ENCODE measurements around the gene C13orf46. TPM values are rescaled to one million over a fixed set of nuclear protein-coding genes. Genes with fewer than 3 reads are reported as not detected.

C13orf46 gene
- total RNA-seq, 3 donors from 2014 or later: 0.16 to 0.73 (median 0.66) TPM

DNA sequence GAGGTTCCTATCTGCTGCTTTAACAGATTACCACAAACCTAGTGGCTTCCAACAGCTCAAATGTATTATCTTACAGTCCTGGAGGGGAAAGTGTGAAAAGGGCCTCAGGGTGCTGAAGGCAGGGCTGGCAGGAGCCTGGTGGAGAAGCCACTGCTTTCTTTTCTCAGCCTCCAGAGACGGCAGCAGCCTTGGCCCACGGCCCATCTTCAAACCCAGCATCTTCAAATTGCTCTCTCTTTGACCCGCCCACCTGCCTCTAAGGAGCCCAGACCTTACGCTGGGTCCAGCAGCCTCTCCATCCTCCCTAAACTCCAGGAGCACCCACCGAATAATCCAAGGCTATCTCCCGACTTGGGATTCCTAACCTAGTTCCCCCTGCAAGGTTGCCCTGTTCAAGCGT, 35.6 kb downstream of the C13orf46 start:
- H3K27ac ChIP-seq: no peak overlapping the region
- H3K9me3 ChIP-seq: no peaks in the 10 kb centered on the region
- no peaks in the 10 kb centered on the region for H3K36me3 ChIP-seq
- H3K27me3 ChIP-seq: peaks cover 0 to 4% of the 10 kb centered on the region in 2 donors
- H3K4me1 ChIP-seq: no peaks in the 10 kb centered on the region
- TF ChIP-seq POLR2AphosphoS5 (IDR thresholded peaks at IDR 0.05) (no peak), POLR2A (IDR thresholded peaks at IDR 0.05) (no peak)
- TF ChIP-seq, protein P1, sequence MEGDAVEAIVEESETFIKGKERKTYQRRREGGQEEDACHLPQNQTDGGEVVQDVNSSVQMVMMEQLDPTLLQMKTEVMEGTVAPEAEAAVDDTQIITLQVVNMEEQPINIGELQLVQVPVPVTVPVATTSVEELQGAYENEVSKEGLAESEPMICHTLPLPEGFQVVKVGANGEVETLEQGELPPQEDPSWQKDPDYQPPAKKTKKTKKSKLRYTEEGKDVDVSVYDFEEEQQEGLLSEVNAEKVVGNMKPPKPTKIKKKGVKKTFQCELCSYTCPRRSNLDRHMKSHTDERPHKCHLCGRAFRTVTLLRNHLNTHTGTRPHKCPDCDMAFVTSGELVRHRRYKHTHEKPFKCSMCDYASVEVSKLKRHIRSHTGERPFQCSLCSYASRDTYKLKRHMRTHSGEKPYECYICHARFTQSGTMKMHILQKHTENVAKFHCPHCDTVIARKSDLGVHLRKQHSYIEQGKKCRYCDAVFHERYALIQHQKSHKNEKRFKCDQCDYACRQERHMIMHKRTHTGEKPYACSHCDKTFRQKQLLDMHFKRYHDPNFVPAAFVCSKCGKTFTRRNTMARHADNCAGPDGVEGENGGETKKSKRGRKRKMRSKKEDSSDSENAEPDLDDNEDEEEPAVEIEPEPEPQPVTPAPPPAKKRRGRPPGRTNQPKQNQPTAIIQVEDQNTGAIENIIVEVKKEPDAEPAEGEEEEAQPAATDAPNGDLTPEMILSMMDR (IDR thresholded peaks at IDR 0.05): no peak
- DNase-seq (ENCODE audit: low spot score in 2 of 2): no peak
- H3K4me3 ChIP-seq: no peak overlapping the region
- intact Hi-C loops (cut with DNase I; ENCODE audit: low total_unique reads): no loop called here

DNA sequence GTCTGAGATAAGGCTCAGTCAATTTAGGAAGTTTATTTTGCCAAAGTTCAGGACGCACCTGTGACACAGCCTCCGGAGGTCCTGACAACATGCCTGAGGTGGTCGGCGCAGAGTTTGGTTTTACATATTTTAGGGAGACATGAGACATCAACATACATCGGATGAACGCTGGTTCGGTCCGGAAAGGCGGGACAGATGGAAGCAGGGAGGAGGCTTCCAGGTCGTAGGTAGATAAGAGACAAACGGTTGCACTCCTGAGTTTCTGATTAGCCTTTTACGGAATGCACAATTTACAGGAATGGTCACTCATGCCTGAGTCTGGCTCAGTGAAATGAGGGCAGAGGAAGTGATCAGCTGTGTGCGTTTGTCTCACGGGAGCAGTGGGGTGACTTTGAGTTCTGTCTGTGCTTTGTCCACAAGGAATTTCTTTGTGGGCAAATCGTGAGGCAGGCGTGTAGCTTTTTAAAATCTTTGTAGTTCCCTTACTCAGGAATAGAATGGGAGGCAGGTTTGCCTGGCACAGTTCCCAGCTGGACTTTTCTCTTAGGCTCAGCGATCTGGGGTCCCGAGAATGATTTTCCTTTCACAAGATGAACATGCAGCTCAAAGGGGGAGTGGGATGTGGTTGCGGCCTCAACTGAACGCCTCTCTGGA, 36.2 kb downstream of the C13orf46 start:
- Histone ChIP-seq H3K27ac (no peak overlapping the region), H3K9me3 (no peaks in the 10 kb centered on the region), H3K4me1 (no peaks in the 10 kb centered on the region), H3K27me3 (peaks cover 0 to 4% of the 10 kb centered on the region in 2 donors), H3K4me3 (no peak overlapping the region), H3K36me3 (no peaks in the 10 kb centered on the region)
- intact Hi-C loops (cut with DNase I; ENCODE audit: low total_unique reads): no loop called here
- no peak for TF ChIP-seq POLR2A (IDR thresholded peaks at IDR 0.05)
- TF ChIP-seq, protein P1 (IDR thresholded peaks at IDR 0.05): no peak
- TF ChIP-seq POLR2AphosphoS5 (IDR thresholded peaks at IDR 0.05): no peak
- no peak for DNase-seq (ENCODE audit: low spot score in 2 of 2)

DNA sequence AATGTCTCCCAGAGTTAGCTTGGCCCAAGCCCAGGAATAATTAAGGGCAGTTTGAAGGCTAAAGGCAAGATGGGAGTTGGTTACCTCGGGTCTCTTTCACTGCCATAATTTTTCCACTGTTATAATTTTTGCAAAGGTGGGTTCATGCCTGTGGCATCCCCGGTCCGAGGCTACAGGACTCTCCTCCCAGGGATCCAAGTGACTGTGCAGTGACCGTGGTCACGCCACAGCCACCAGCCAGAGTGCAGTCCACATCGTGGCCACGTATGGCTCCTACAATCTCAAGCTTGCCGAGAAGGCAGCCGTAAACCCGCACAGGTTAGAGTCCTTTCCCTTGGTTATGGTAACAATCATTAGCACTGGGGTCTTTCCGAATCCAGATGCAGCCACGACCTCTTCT, 36.8 kb downstream of the C13orf46 start:
- Histone ChIP-seq H3K9me3 (no peaks in the 10 kb centered on the region), H3K4me3 (no peak overlapping the region), H3K27me3 (peaks cover 0 to 4% of the 10 kb centered on the region in 2 donors), H3K4me1 (no peaks in the 10 kb centered on the region), H3K36me3 (no peaks in the 10 kb centered on the region), H3K27ac (no peak overlapping the region)
- intact Hi-C loops (cut with DNase I; ENCODE audit: low total_unique reads): no loop called here
- TF ChIP-seq POLR2AphosphoS5 (IDR thresholded peaks at IDR 0.05): no peak
- DNase-seq (ENCODE audit: low spot score in 2 of 2): no peak

DNA sequence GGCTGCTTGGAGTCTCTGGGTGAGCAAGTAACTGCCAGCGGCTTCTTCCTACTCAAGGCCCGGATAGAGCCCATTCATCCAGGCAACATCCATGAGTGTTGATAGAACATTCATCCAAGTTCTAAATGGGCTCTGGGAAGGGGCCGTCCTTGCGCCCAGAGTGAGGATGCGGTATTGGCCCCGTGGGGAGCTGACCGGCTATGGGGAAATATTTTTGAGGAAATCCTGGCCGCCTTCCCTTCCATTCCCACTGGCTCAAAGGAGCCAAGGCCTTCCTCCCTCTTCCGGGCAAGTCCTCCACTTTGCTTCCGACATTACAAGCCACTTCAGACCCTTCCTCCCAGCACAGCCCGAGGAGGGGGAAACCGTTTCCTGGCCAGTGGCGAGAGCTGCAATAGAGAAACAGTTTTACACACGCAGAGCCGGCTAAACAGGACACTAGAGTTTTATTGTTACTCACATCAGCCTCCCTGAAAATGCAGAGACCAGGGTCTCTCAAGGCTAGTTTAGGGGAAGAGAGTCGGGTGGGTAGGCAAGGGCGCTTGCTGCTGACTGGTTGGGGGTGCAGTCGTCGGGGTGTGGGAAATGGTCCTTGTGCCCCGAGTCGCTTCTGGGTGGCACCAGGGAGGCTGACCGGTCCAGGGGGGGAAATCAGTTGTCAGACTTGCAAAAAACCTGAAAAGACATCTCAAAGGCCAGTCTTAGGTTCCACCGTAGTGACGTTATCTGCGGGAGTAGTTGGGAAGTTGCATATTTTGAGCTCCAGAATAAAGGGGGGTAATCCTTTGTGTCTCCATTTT, 37.5 kb downstream of the C13orf46 start:
- Histone ChIP-seq H3K4me3 (no peak overlapping the region), H3K36me3 (no peaks in the 10 kb centered on the region), H3K27ac (no peak overlapping the region), H3K27me3 (peaks cover 0 to 4% of the 10 kb centered on the region in 2 donors), H3K9me3 (no peaks in the 10 kb centered on the region), H3K4me1 (no peaks in the 10 kb centered on the region)
- DNase-seq (ENCODE audit: low spot score in 2 of 2): no peak
- intact Hi-C loops (cut with DNase I; ENCODE audit: low total_unique reads): no loop called here
- TF ChIP-seq POLR2AphosphoS5 (IDR thresholded peaks at IDR 0.05) (no peak), POLR2A (IDR thresholded peaks at IDR 0.05) (no peak)
- TF ChIP-seq, protein P1 (IDR thresholded peaks at IDR 0.05): no peak

DNA sequence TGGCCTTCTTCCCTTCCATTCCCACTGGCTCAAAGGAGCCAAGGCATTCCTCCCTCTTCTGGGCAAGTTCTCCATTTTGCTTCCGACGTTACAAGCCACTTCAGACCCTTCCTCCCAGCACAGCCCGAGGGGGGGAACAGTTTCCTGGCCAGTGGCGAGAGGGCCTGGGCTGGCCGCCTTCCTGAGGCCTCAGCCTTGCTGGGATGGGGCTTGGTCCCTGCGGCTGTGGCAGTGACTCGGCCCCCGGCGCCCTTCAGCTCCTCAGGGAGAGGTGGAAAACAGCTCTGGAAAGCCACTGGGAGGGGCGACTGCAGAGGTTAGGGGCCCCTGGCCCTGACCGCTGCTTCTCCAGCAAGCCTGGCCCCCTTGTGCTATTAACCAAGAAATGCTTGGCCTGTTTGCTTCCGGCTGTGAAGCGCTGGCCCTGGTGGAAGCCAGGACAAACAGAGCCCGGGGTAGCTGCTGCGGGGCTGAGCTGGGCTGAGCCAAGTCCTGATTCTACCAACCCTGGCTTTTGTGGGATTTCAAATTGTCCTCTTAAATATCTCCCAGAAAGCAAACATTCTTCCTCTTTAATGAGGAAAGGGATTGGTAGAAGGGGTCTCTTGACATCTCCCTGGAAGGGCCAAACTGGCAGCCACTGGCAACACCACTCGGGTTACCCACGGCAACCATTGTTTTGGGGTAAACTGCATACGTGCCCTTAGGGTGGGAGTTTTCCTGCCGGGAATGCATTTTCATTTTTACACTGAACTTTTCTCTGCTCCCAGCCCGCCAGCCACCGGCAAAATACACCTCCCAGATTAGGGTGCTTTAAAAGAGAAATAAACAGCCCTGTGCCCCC, 38.7 kb downstream of the C13orf46 start:
- H3K4me1 ChIP-seq: no peaks in the 10 kb centered on the region
- DNase-seq (ENCODE audit: low spot score in 2 of 2): no peak
- H3K36me3 ChIP-seq: no peaks in the 10 kb centered on the region
- H3K9me3 ChIP-seq: no peaks in the 10 kb centered on the region
- H3K4me3 ChIP-seq: no peak overlapping the region
- peaks cover 0 to 4% of the 10 kb centered on the region in 2 donors for H3K27me3 ChIP-seq
- TF ChIP-seq, protein P1 (IDR thresholded peaks at IDR 0.05): no peak
- TF ChIP-seq POLR2AphosphoS5 (IDR thresholded peaks at IDR 0.05) (no peak), POLR2A (IDR thresholded peaks at IDR 0.05) (no peak)
- intact Hi-C loops (cut with DNase I; ENCODE audit: low total_unique reads): no loop called here
- H3K27ac ChIP-seq: peak overlapping the region in 1 of 2 donors; percentile 39
